IPS DF 4.7 (cell line): ENCODE measurements around the gene AP1M2.
"Not testable (repeated sequence)": the region's sequence is repeated elsewhere in the genome, so short reads cannot be mapped to it uniquely, and the experiment has no call there.

ENCODE experiments used
- DNase-seq: peaks from one replicate; pipeline ENCODE4 v3.0.0-alpha.2; 2013; ENCODE audit warnings: low spot score; ENCODE audit errors: extremely low read depth

AP1M2 gene

GRCh38 chr19:10565567-10566407, 21.3 kb downstream of the AP1M2 start, which contains the start of gene KRI1:
TSS of gene KRI1 (minus strand) at chr19:10566010. CDS start at chr19:10565999, 11 bp downstream.
- no peak for DNase-seq

- DNase-seq = no peak
Observed at GRCh38 chr19:10565028-10565566, 22.0 kb downstream of the AP1M2 start.

- DNase-seq = no peak
Observed at GRCh38 chr19:10562609-10563008, 24.5 kb downstream of the AP1M2 start.

GRCh38 chr19:10560154-10560553, 27.0 kb downstream of the AP1M2 start:
- no peak for DNase-seq

- DNase-seq = no peak
Observed at GRCh38 chr19:10557603-10558197, 29.4 kb downstream of the AP1M2 start.

GRCh38 chr19:10555610-10555973, 31.5 kb downstream of the AP1M2 start:
- no peak for DNase-seq

- DNase-seq = no peak
Observed at GRCh38 chr19:10554760-10555609, 32.1 kb downstream of the AP1M2 start.

- no peak for DNase-seq
Observed at GRCh38 chr19:10553943-10554381, 33.1 kb downstream of the AP1M2 start.

- no peak for DNase-seq
Observed at GRCh38 chr19:10553087-10553667, 33.9 kb downstream of the AP1M2 start.

GRCh38 chr19:10552510-10553053, 34.5 kb downstream of the AP1M2 start:
- DNase-seq = no peak

- no peak for DNase-seq
Observed at GRCh38 chr19:10551698-10552301, 35.3 kb downstream of the AP1M2 start.

GRCh38 chr19:10551006-10551405, 36.1 kb downstream of the AP1M2 start:
- not testable (repeated sequence) for DNase-seq

- no peak for DNase-seq
Observed at GRCh38 chr19:10550336-10550735, 36.8 kb downstream of the AP1M2 start.

GRCh38 chr19:10549733-10550132, 37.4 kb downstream of the AP1M2 start:
- DNase-seq = no peak

- DNase-seq = no peak
Observed at GRCh38 chr19:10548746-10549276, 38.3 kb downstream of the AP1M2 start.

GRCh38 chr19:10546817-10547216, 40.3 kb downstream of the AP1M2 start:
- no peak for DNase-seq

GRCh38 chr19:10544753-10545251, 42.3 kb downstream of the AP1M2 start:
- DNase-seq = no peak

- DNase-seq = no peak
Observed at GRCh38 chr19:10544242-10544752, 42.8 kb downstream of the AP1M2 start.

GRCh38 chr19:10543420-10544241, 43.5 kb downstream of the AP1M2 start, which contains the start of gene ATG4D:
TSS of gene ATG4D (plus strand) at chr19:10543904. CDS start at chr19:10544091, 187 bp downstream.
- DNase-seq = no peak
